ENCODE results near the gene LUZP2. TPM values are rescaled to one million over a fixed set of nuclear protein-coding genes. Genes with fewer than 3 reads are reported as not detected.

Gene LUZP2
- total and polyA plus RNA-seq, 4 donors, result 0.05 TPM; not detected in 3

DNA sequence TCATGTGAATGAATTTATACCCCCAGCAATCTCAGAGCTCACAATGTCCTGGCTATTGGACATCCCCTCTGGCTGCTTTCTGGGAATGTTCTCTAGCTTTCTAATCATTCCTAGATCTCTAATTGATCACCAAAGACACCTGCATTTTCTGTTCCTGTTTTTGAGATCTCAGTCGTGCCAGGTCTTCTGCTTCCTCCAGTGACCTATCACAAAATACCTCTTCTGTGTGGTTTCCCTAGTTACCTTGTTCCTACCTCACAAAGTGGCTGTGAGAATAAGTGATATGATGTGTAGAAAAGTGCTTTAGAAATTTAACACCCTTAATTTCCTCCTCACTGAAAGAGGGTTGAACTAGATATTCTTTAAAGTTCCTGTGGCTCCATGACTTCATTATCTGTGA is 92.2 kb downstream of the LUZP2 start:
- Histone ChIP-seq H3K4me1 (ENCODE audit: control insufficient read depth in 4 of 4, insufficient read depth in 4 of 4, low read length in 3 of 4) (no peaks in the 10 kb centered on the region), H3K9ac (ENCODE audit: low read depth in 1 of 2, low read length in 2 of 2) (no peak overlapping the region), H3K4me3 (ENCODE audit: low read depth in 1 of 3, low read length in 3 of 3) (no peak overlapping the region), H3K9me3 (ENCODE audit: control insufficient read depth in 4 of 4, low read length in 3 of 4) (no peaks in the 10 kb centered on the region), H3K36me3 (ENCODE audit: control insufficient read depth in 4 of 4, insufficient read depth in 3 of 4, low read depth in 1 of 4, low read length in 3 of 4) (no peaks in the 10 kb centered on the region), H3K27me3 (ENCODE audit: control insufficient read depth in 4 of 4, insufficient read depth in 4 of 4, low read length in 3 of 4) (no peaks in the 10 kb centered on the region), H3K27ac (ENCODE audit: low read depth in 1 of 2, low read length in 2 of 2) (no peak overlapping the region)
- DNase-seq (ENCODE audit: low spot score), result no peak
- WGBS, result 58% methylated on average over 1 of the region's 1 CpG
- TF ChIP-seq HNF4A (conservative IDR thresholded peaks at IDR 0.05) (no peak), YY1 (IDR thresholded peaks at IDR 0.05) (no peak), RAD21 (IDR thresholded peaks at IDR 0.05) (no peak), HNF4G (IDR thresholded peaks at IDR 0.05) (no peak), SP1 (IDR thresholded peaks at IDR 0.05) (no peak), TAF1 (conservative IDR thresholded peaks at IDR 0.05) (no peak), GABPA (IDR thresholded peaks at IDR 0.05 in 1 of 2, conservative IDR thresholded peaks at IDR 0.05 in 1 of 2) (no peak), JUND (IDR thresholded peaks at IDR 0.05) (no peak), NR2F2 (IDR thresholded peaks at IDR 0.05) (no peak), FOXA2 (IDR thresholded peaks at IDR 0.05) (no peak), RXRA (IDR thresholded peaks at IDR 0.05) (no peak), CTCF (IDR thresholded peaks at IDR 0.05; ENCODE audit: low read depth, low read length, missing input control) (no peak), EGR1 (IDR thresholded peaks at IDR 0.05; ENCODE audit: low read depth in 2 of 2) (no peak)
- TF ChIP-seq, protein P1, sequence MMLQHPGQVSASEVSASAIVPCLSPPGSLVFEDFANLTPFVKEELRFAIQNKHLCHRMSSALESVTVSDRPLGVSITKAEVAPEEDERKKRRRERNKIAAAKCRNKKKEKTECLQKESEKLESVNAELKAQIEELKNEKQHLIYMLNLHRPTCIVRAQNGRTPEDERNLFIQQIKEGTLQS (IDR thresholded peaks at IDR 0.05), result no peak
- TF ChIP-seq, protein P2, sequence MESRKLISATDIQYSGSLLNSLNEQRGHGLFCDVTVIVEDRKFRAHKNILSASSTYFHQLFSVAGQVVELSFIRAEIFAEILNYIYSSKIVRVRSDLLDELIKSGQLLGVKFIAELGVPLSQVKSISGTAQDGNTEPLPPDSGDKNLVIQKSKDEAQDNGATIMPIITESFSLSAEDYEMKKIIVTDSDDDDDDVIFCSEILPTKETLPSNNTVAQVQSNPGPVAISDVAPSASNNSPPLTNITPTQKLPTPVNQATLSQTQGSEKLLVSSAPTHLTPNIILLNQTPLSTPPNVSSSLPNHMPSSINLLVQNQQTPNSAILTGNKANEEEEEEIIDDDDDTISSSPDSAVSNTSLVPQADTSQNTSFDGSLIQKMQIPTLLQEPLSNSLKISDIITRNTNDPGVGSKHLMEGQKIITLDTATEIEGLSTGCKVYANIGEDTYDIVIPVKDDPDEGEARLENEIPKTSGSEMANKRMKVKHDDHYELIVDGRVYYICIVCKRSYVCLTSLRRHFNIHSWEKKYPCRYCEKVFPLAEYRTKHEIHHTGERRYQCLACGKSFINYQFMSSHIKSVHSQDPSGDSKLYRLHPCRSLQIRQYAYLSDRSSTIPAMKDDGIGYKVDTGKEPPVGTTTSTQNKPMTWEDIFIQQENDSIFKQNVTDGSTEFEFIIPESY (IDR thresholded peaks at IDR 0.05), result no peak

DNA sequence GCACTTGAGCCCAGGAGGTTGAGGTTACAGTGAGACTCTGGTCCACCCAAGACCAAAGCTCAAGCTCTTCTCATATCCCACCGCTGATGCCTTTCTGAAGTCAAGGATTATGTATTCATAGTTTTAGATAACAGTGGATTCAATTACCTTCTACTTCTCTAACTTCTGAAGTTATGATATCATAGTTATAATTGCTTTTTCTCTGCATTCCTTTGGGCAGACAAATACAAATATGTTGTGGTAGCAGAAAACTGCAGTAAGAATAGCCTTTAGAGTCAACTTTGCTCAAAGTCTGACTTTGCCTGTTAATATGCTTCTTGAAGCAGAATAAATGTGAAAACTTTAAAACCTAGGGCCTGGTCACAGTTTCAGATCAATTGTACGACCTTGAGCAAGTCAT is 94.4 kb downstream of the LUZP2 start:
- Histone ChIP-seq H3K9ac (ENCODE audit: low read depth in 1 of 2, low read length in 2 of 2) (no peak overlapping the region), H3K4me1 (ENCODE audit: control insufficient read depth in 4 of 4, insufficient read depth in 4 of 4, low read length in 3 of 4) (no peaks in the 10 kb centered on the region), H3K27me3 (ENCODE audit: control insufficient read depth in 4 of 4, insufficient read depth in 4 of 4, low read length in 3 of 4) (no peaks in the 10 kb centered on the region), H3K36me3 (ENCODE audit: control insufficient read depth in 4 of 4, insufficient read depth in 3 of 4, low read depth in 1 of 4, low read length in 3 of 4) (no peaks in the 10 kb centered on the region), H3K9me3 (ENCODE audit: control insufficient read depth in 4 of 4, low read length in 3 of 4) (no peaks in the 10 kb centered on the region), H3K4me3 (ENCODE audit: low read depth in 1 of 3, low read length in 3 of 3) (no peak overlapping the region), H3K27ac (ENCODE audit: low read depth in 1 of 2, low read length in 2 of 2) (no peak overlapping the region)
- DNase-seq (ENCODE audit: low spot score), result no peak
- no peak for TF ChIP-seq RXRA (IDR thresholded peaks at IDR 0.05)
- TF ChIP-seq FOXA2 (IDR thresholded peaks at IDR 0.05), result no peak
- TF ChIP-seq, protein P3, sequence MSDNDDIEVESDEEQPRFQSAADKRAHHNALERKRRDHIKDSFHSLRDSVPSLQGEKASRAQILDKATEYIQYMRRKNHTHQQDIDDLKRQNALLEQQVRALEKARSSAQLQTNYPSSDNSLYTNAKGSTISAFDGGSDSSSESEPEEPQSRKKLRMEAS (IDR thresholded peaks at IDR 0.05), result no peak
- TF ChIP-seq, protein P2 (IDR thresholded peaks at IDR 0.05), result no peak
- no peak for TF ChIP-seq FOXA1 (IDR thresholded peaks at IDR 0.05)
- no peak for TF ChIP-seq CTCF (IDR thresholded peaks at IDR 0.05; ENCODE audit: low read depth, low read length, missing input control)
- TF ChIP-seq YY1 (IDR thresholded peaks at IDR 0.05), result no peak
- no peak for TF ChIP-seq HNF4G (IDR thresholded peaks at IDR 0.05)
- TF ChIP-seq, protein P1 (IDR thresholded peaks at IDR 0.05), result no peak
- TF ChIP-seq TAF1 (conservative IDR thresholded peaks at IDR 0.05), result no peak
- TF ChIP-seq REST (IDR thresholded peaks at IDR 0.05), result no peak
- TF ChIP-seq RAD21 (IDR thresholded peaks at IDR 0.05), result no peak
- TF ChIP-seq SP1 (IDR thresholded peaks at IDR 0.05), result no peak
- no peak for TF ChIP-seq EGR1 (IDR thresholded peaks at IDR 0.05; ENCODE audit: low read depth in 2 of 2)
- no peak for TF ChIP-seq NR2F2 (IDR thresholded peaks at IDR 0.05)
- no peak for TF ChIP-seq JUND (IDR thresholded peaks at IDR 0.05)
- no peak for TF ChIP-seq HNF4A (conservative IDR thresholded peaks at IDR 0.05)
- no peak for TF ChIP-seq GABPA (IDR thresholded peaks at IDR 0.05 in 1 of 2, conservative IDR thresholded peaks at IDR 0.05 in 1 of 2)
- 63% methylated on average over 2 of the region's 2 CpGs for WGBS

All from liver (tissue), 9 donors.